Activated CD4-positive, alpha-beta T cell treated with anti-CD3 and anti-CD28 coated beads for 48 hours (primary cell): ENCODE results near the gene KSR2.

Experiments
- DNase-seq: peaks from one replicate; pipeline ENCODE4 v3.0.0-alpha.2; 2020

KSR2 gene

GRCh38 chr12:117484901-117485300 lies 483.9 kb downstream of the KSR2 start:
- no peak for DNase-seq

GRCh38 chr12:117483501-117483900 lies 485.3 kb downstream of the KSR2 start:
- DNase-seq, result no peak

GRCh38 chr12:117481470-117481869 lies 487.3 kb downstream of the KSR2 start:
- DNase-seq, result no peak

- DNase-seq, result no peak
Measured at GRCh38 chr12:117476341-117476740, 492.4 kb downstream of the KSR2 start.

- DNase-seq, result no peak
Measured at GRCh38 chr12:117473856-117474255, 494.9 kb downstream of the KSR2 start.

GRCh38 chr12:117472983-117473382 lies 495.8 kb downstream of the KSR2 start:
- DNase-seq, result no peak

- DNase-seq, result peak; percentile 5
Measured at GRCh38 chr12:117470804-117471203, 498.0 kb downstream of the KSR2 start.

- DNase-seq, result no peak
Measured at GRCh38 chr12:117469883-117470483, 498.8 kb downstream of the KSR2 start.

- no peak for DNase-seq
Measured at GRCh38 chr12:117468016-117468415, 500.8 kb downstream of the KSR2 start.

GRCh38 chr12:117467588-117467987 lies 501.2 kb downstream of the KSR2 start:
- DNase-seq, result no peak

- DNase-seq, result no peak
Measured at GRCh38 chr12:117466677-117467362, 502.0 kb downstream of the KSR2 start.

GRCh38 chr12:117461732-117462131 lies 507.1 kb downstream of the KSR2 start:
- no peak for DNase-seq

GRCh38 chr12:117459229-117459628 lies 509.6 kb downstream of the KSR2 start:
- no peak for DNase-seq

- DNase-seq, result no peak
Measured at GRCh38 chr12:117457189-117457588, 511.6 kb downstream of the KSR2 start.

GRCh38 chr12:117456076-117456475 lies 512.7 kb downstream of the KSR2 start:
- no peak for DNase-seq

- DNase-seq, result no peak
Measured at GRCh38 chr12:117453961-117454360, 514.8 kb downstream of the KSR2 start.

GRCh38 chr12:117452112-117452511 lies 516.7 kb downstream of the KSR2 start:
- DNase-seq, result no peak

- DNase-seq, result no peak
Measured at GRCh38 chr12:117450209-117450608, 518.6 kb downstream of the KSR2 start.

GRCh38 chr12:117447665-117448366 lies 521.0 kb downstream of the KSR2 start:
- no peak for DNase-seq

- DNase-seq, result no peak
Measured at GRCh38 chr12:117444781-117445180, 524.0 kb downstream of the KSR2 start.

- no peak for DNase-seq
Measured at GRCh38 chr12:117441751-117442150, 527.0 kb downstream of the KSR2 start.

GRCh38 chr12:117440384-117440783 lies 528.4 kb downstream of the KSR2 start:
- no peak for DNase-seq

GRCh38 chr12:117439531-117440001 lies 529.2 kb downstream of the KSR2 start:
- no peak for DNase-seq

GRCh38 chr12:117438809-117439208 lies 530.0 kb downstream of the KSR2 start:
- no peak for DNase-seq
